ENCODE measurements around the gene ZSCAN2. TPM values are rescaled to one million over a fixed set of nuclear protein-coding genes. Genes with fewer than 3 reads are reported as not detected.

The ZSCAN2 gene
- total and polyA plus RNA-seq, 2 of the 8 experiments (the other 6 are each of a cell fraction or from before 2014, with no cell fraction given), result 23.6 to 52.4 TPM

DNA sequence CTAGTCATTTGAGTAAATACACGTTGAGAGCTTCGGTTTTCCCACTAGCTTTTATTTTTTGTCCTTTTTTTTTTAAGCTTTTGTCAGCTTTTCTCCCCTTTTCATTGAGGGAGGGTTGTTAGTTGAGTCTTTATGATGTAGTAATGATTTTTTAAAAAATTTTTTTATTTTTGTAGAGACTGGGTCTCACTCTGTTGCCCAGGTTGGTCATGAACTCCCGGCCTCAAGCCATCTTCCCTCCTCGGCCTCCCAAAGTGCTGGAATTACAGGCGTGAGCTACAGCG lies 688 bp downstream of the ZSCAN2 start:
- no peak overlapping the region for H3K14ac ChIP-seq (ENCODE audit: insufficient read length)
- 42% methylated on average over 6 of the region's 6 CpGs; no CpG with 5 or more reads in 1 of the 2 experiments for WGBS, 2 experiments (ENCODE audit: extremely low coverage in 1 of 2, insufficient coverage in 1 of 2, insufficient read length in 1 of 2, insufficient replicate concordance in 2 of 2, low coverage in 1 of 2, low lambda C conversion rate in 2 of 2, missing lambda C conversion rate in 1 of 2)
- H3K56ac ChIP-seq (replicated peaks; ENCODE audit: insufficient read length, low read depth, low read length), result no peak overlapping the region
- H3K4me1 ChIP-seq (replicated peaks in 1 of 4; ENCODE audit: control insufficient read depth in 3 of 4, insufficient read depth in 4 of 4, low read length in 3 of 4), result peaks cover 7 to 24% (median 16%) of the 10 kb centered on the region in 4 experiments
- H3K27ac ChIP-seq (ENCODE audit: low read depth, low read length), result peak overlapping the region; percentile 67; the same call in 1 of the 2 replicates
- no peaks in the 10 kb centered on the region for H3K9me3 ChIP-seq (ENCODE audit: insufficient read depth in 2 of 2, low read depth in 1 of 2, low read length in 1 of 2)
- H2BK12ac ChIP-seq (ENCODE audit: low read depth, low read length), result no peak overlapping the region; the same call in 1 of the 2 replicates
- peaks cover 0 to 3% (median 0%) of the 10 kb centered on the region in 4 experiments; a peak in 4 of 7 replicates for H3K27me3 ChIP-seq (replicated peaks in 1 of 4; ENCODE audit: control insufficient read depth in 3 of 4, extremely low read depth in 1 of 4, insufficient read depth in 3 of 4, low read length in 3 of 4)
- no peak overlapping the region for H3K23ac ChIP-seq (ENCODE audit: insufficient read length)
- H4K91ac ChIP-seq (replicated peaks; ENCODE audit: insufficient read length, low read length), result no peak overlapping the region
- ChIA-PET POLR2A (ENCODE audit: partially characterized antibody) (interaction anchor here (0.7 to 11.9 kb wide), 15 partner anchors 8 to 405 kb away, joined by 3 to 176 read pairs (median 5); partner anchors contain the start of gene WDR73), CTCF (ENCODE audit: partially characterized antibody) (interaction anchor here (0.6 to 6.5 kb wide), 10 partner anchors 8 to 156 kb away, joined by 3 to 61 read pairs (median 6); partner anchors contain the start of gene WDR73)
- no peak overlapping the region for H2AK5ac ChIP-seq (ENCODE audit: low read depth, low read length)
- H3K23me2 ChIP-seq (ENCODE audit: low read depth, low read length), result peaks cover 19% of the 10 kb centered on the region
- no peak overlapping the region for H4K5ac ChIP-seq (ENCODE audit: insufficient read length, low read depth, low read length)
- peaks cover 13 to 42% of the 10 kb centered on the region in 2 experiments for H3K79me2 ChIP-seq (ENCODE audit: control insufficient read depth in 1 of 2, insufficient read depth in 2 of 2, low read length in 2 of 2)
- H3K4me3 ChIP-seq (ENCODE audit: extremely low read depth in 1 of 4, insufficient read depth in 2 of 4, low read depth in 3 of 4, low read length in 4 of 4), result peak overlapping the region; percentile 56 to 90 (median 86)
- H3K4me2 ChIP-seq (ENCODE audit: insufficient read depth in 1 of 2, low read depth in 2 of 2, low read length in 2 of 2), result peak overlapping the region; percentile 65 to 91
- H2BK20ac ChIP-seq (ENCODE audit: low read length), result no peak overlapping the region
- peaks cover 0 to 20% (median 7%) of the 10 kb centered on the region in 4 experiments; a peak in 4 of 8 replicates for H3K36me3 ChIP-seq (ENCODE audit: control insufficient read depth in 2 of 4, insufficient read depth in 4 of 4, low read length in 3 of 4)
- FAIRE-seq, result no peak
- H4K8ac ChIP-seq (ENCODE audit: extremely low read depth, insufficient read depth, low read length), result no peak overlapping the region
- H2BK120ac ChIP-seq (replicated peaks; ENCODE audit: low read depth, low read length), result no peak overlapping the region
- peak overlapping the region; percentile 97; the same call in 1 of the 2 replicates for H2BK5ac ChIP-seq (ENCODE audit: low read depth, low read length)
- H3K9ac ChIP-seq (replicated peaks in 1 of 4; ENCODE audit: extremely low read depth in 1 of 4, low read depth in 3 of 4, low read length in 3 of 4), result peak overlapping the region in 3 of 4 experiments; percentile 78 to 86 (median 85); a peak in 3 of 7 replicates
- H3K18ac ChIP-seq (ENCODE audit: extremely low read depth, low read length), result no peak overlapping the region
- H4K20me1 ChIP-seq (replicated peaks in 1 of 2; ENCODE audit: control insufficient read depth in 1 of 2, insufficient read depth in 2 of 2, low read length in 2 of 2), result peaks cover 7 to 11% of the 10 kb centered on the region in 2 experiments
- no peak overlapping the region for H2BK15ac ChIP-seq (ENCODE audit: low read length)
- no peaks in the 10 kb centered on the region; the same call in 1 of the 2 replicates for H3K79me1 ChIP-seq (ENCODE audit: low read depth, low read length)
- no peak overlapping the region for H3K4ac ChIP-seq (replicated peaks; ENCODE audit: insufficient read length, low read depth, low read length)
- TF ChIP-seq CREB1 (IDR thresholded peaks at IDR 0.05), result no peak
- TF ChIP-seq BCL11A (IDR thresholded peaks at IDR 0.05; ENCODE audit: low read depth in 2 of 2, low read length in 2 of 2), result no peak
- DNase-seq (ENCODE audit: low read depth in 1 of 2, low spot score in 2 of 2), result no peak
- H2AFZ ChIP-seq (ENCODE audit: low read length), result 0 out of 2 replicates have a peak overlapping the region, but pooled peaks have one; percentile 18

Data from H1 (cell line).